Adrenal gland (tissue), 12 donors: Measurements from ENCODE around the gene ACOX2. TPM values are rescaled to one million over a fixed set of nuclear protein-coding genes. Genes with fewer than 3 reads are reported as not detected.

Experiments used
- DNase-seq, 7 donors: peaks; one replicate each; pipeline ENCODE4 v3.0.0-alpha.2; 2019 to 2020
- H3K27ac ChIP-seq, 5 donors: fragments of 200-600 bp; sonication (generic) in 4 of 5; 1 replicate in 3 of 5; 2 replicates in 2 of 5; pipeline versions ENCODE4 v1.5.1 to v1.8.0; 2016 to 2020; ENCODE audit warnings: mild to moderate bottlenecking in 1 of 5
- H3K27me3 ChIP-seq: fragments of 200-600 bp; 2 replicates; pipeline ENCODE4 v1.8.0; 2021
- H3K36me3 ChIP-seq, 2 donors: fragments of 200-600 bp; replicated peaks in 1 of 2; 1 replicate in 1 of 2; 2 replicates in 1 of 2; pipeline versions ENCODE4 v1.5.1 to v1.8.0; 2018 to 2022
- H3K4me1 ChIP-seq, 2 donors: fragments of 200-600 bp; replicated peaks in 1 of 2; 1 replicate in 1 of 2; 2 replicates in 1 of 2; pipeline versions ENCODE4 v1.5.1 to v1.8.0; 2018 to 2021
- H3K4me3 ChIP-seq, 4 donors: fragments of 200-600 bp; sonication (generic) in 3 of 4; one replicate each; pipeline ENCODE4 v1.5.1; 2016 to 2018
- H3K9me3 ChIP-seq, 3 donors: fragments of 200-600 bp; sonication (generic) in 1 of 3; replicated peaks in 1 of 3; 1 replicate in 2 of 3; 2 replicates in 1 of 3; pipeline versions ENCODE4 v1.5.1 to v1.8.0; 2016 to 2021
- CTCF ChIP-seq, 6 experiments: fragments of 450-650 bp in 4 of 6; fragments of 200-600 bp in 2 of 6; sonication (generic) in 1 of 6; IDR thresholded peaks; 1 replicate in 5 of 6; 2 replicates in 1 of 6; pipeline versions ENCODE4 v1.5.1 to v1.8.0; 2016 to 2021; ENCODE audit warnings: antibody characterized with exemption in 6 of 6, mild to moderate bottlenecking in 2 of 6, moderate library complexity in 1 of 6
- POLR2A ChIP-seq, 2 donors: fragments of 450-650 bp; IDR thresholded peaks; one replicate each; pipeline ENCODE4 v1.6.1; 2017; ENCODE audit warnings: antibody characterized with exemption in 2 of 2, mild to moderate bottlenecking in 2 of 2, moderate library complexity in 1 of 2
- WGBS, 4 donors: extraction: QIAGEN DNeasy Blood & Tissue Kit in 2 of 4; methylation state at CpG; one replicate each; pipeline versions ENCODE4 v1.1.5 to v1.1.7; 2013 to 2017; 5-methylcytosine and 5-hydroxymethylcytosine counted together
- intact Hi-C, 2 donors: fragments of 100-400 bp; cut with DNase I; formaldehyde crosslinking; loops; one replicate each; pipeline versions ENCODE4 v1.14.1 to v1.15.0; 2022 to 2023
- polyA plus RNA-seq, 3 donors: library from polyadenylated mRNA; stranded (reverse); fragments of 200-250 nt in 2 of 3; fragments of 350-450 nt in 1 of 3; fragmentation: Illumina TruSeq in 1 of 3; extraction: RNeasy Lipid Tissue Mini Kit (QIAGEN cat#74804) in 1 of 3; gene quantifications; one replicate each; pipeline ENCODE4 v1.2.3, GENCODE V29; 2013 to 2014
- total RNA-seq, 9 donors: library from RNA; depleted of rRNA in 4 of 9; stranded (reverse); fragments of >200 nt in 4 of 9; fragments of 120-200 nt in 1 of 9; fragmentation: NEBNext Ultra II Directional in 1 of 9; extraction: Animal tissue kit (Norgen Biotek cat#: 25700) in 1 of 9; gene quantifications; one replicate each; pipeline versions ENCODE4 v1.1.0 to v1.2.4, GENCODE V29; 2013 to 2023
- donor health status: healthy with polysubstance abuse.
- donor health status: Bipolar disorder and iron deficiency.
- donor health status: DM: yes; HTN: yes; CAD: no.
- donor health status: DM: no; HTN: no; CAD: no.
- donor health status: DM: no; HTN: no; CAD: no.
- donor health status: DM: yes; HTN: yes; CAD: no.

The ACOX2 gene
- total and polyA plus RNA-seq, 12 donors = 8.1 to 65.5 (median 32.8) TPM

- 78 to 91% (median 88%) methylated on average over 10 to 12 of the region's 12 CpGs for WGBS, 4 donors
- Histone ChIP-seq H3K4me1 (no peaks in the 10 kb centered on the region), H3K27ac (no peak overlapping the region), H3K9me3 (no peaks in the 10 kb centered on the region), H3K4me3 (no peak overlapping the region), H3K27me3 (no peaks in the 10 kb centered on the region), H3K36me3 (no peaks in the 10 kb centered on the region)
- TF ChIP-seq CTCF (IDR thresholded peaks at IDR 0.05) = no peak
- TF ChIP-seq POLR2A (IDR thresholded peaks at IDR 0.05) = no peak
- intact Hi-C loops = no loop called here
- DNase-seq = no peak
Measured at GRCh38 chr3:58565621-58566397, 28.8 kb upstream of the ACOX2 start.

GRCh38 chr3:58564456-58565160, 27.6 kb upstream of the ACOX2 start:
- Histone ChIP-seq H3K9me3 (no peaks in the 10 kb centered on the region), H3K4me3 (no peak overlapping the region), H3K27me3 (no peaks in the 10 kb centered on the region), H3K27ac (no peak overlapping the region), H3K4me1 (no peaks in the 10 kb centered on the region), H3K36me3 (no peaks in the 10 kb centered on the region)
- DNase-seq = no peak
- intact Hi-C loops = no loop called here
- no peak for TF ChIP-seq CTCF (IDR thresholded peaks at IDR 0.05)
- TF ChIP-seq POLR2A (IDR thresholded peaks at IDR 0.05) = no peak
- 68 to 77% (median 76%) methylated on average over 12 to 13 of the region's 13 CpGs for WGBS, 4 donors

- Histone ChIP-seq H3K27ac (no peak overlapping the region), H3K9me3 (no peaks in the 10 kb centered on the region), H3K4me3 (no peak overlapping the region), H3K4me1 (no peaks in the 10 kb centered on the region), H3K36me3 (no peaks in the 10 kb centered on the region), H3K27me3 (no peaks in the 10 kb centered on the region)
- intact Hi-C loops = no loop called here
- no peak for TF ChIP-seq POLR2A (IDR thresholded peaks at IDR 0.05)
- TF ChIP-seq CTCF (IDR thresholded peaks at IDR 0.05) = no peak
- 85 to 100% (median 93%) methylated on average over 1 of the region's 1 CpG for WGBS, 4 donors
- DNase-seq = no peak
Measured at GRCh38 chr3:58564054-58564453, 27.1 kb upstream of the ACOX2 start.

DNA sequence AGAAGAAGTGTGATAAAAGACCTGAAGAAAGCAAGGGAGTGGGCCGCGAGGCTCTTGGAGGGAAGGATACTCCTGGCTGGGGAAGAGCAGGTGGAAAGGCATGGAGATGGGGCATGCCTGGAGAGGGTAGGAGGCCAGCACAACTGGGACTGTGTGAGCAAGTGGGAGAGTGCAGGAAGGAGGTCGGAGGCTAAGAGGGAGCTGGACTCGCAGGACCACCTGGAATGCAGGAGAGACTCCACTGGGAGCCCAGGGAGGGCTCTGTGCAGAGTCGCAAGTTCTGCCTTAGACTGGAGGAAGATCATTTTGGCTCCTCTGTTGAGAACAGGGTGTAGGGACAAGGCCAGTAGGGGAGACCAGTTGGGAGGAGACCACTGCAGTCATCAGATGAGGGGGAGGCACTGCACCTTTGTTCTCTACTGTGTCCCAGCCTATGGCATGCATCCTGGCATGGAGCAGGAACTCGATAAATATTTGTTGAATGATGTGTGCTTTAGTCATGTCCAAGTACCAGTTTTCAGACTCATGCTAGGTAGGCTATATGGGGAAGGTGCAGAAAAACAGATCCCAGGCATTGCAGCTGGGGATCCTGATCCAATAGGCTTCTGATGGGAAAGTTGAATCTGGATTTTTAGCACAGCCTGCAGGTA, 26.5 kb upstream of the ACOX2 start:
- no peaks in the 10 kb centered on the region for H3K4me1 ChIP-seq

More for the DNA sequence above, 26.5 kb upstream of the ACOX2 start:
- TF ChIP-seq POLR2A (IDR thresholded peaks at IDR 0.05) = no peak
- no peak for TF ChIP-seq CTCF (IDR thresholded peaks at IDR 0.05)
- Histone ChIP-seq H3K27ac (no peak overlapping the region), H3K9me3 (no peaks in the 10 kb centered on the region), H3K4me3 (no peak overlapping the region), H3K27me3 (no peaks in the 10 kb centered on the region), H3K36me3 (no peaks in the 10 kb centered on the region)
- peak in 1 of 7 donors; percentile 27 for DNase-seq
- WGBS, 4 donors = 81 to 92% (median 88%) methylated on average over 6 of the region's 6 CpGs
- intact Hi-C loops = no loop called here
